GM18870 (cell line): ENCODE data around the gene PPFIBP2.
"Not testable (repeated sequence)": the region's sequence is repeated elsewhere in the genome, so short reads cannot be mapped to it uniquely, and the experiment has no call there.

ENCODE experiments used
- ATAC-seq: cut with Tn5 transposase; IDR thresholded peaks from one replicate; pipeline ENCODE4 v1.9.1; 2021; ENCODE audit warnings: moderate library complexity; ENCODE audit not compliant: unreplicated experiment

PPFIBP2 gene

DNA sequence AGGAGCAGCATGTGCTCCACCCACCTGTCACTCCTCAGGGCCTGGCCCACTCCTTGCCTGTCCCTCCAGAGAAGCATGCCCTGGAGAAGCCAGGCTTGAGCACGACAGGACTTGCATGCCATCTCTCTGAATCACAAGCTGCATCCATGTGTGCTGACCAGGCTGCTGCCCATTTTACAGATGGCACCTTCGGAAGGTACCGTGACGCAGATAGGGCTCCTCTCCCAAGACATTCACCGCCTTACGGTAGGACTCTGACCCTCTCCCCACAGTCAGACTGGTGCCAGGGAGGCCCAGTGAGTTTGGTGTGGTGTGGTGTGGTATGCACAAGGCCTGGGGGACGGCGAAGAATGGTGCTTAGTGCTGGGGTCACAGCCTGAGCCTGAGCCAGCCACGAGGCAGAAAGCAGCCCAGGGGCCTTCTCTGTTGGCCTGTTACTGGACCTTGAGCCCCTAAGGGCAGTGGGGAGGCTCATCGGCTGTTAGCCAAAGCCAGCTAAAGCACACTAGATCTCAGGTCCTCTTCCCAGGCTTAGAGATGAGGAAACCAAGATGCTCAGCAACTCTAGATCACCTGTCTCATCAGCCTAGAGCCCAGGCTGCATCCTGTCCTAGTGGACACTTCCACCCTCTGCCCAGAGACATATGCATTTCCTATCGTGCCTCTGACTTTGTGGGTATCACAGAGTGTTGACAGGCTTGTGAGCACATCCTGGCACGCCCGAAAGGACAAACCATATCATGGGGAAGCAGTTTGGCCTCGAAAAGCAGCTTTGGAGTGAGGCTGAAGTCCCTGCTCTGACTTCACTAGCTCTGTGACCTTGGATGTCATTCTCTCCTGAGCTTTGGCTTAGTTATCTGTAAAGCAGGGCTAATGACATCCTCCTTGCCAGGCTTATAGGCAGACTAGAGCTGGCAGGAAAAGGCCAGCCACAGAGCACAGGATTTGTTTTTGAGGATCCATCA is 141.7 kb downstream of the PPFIBP2 start:
- no peak for ATAC-seq

DNA sequence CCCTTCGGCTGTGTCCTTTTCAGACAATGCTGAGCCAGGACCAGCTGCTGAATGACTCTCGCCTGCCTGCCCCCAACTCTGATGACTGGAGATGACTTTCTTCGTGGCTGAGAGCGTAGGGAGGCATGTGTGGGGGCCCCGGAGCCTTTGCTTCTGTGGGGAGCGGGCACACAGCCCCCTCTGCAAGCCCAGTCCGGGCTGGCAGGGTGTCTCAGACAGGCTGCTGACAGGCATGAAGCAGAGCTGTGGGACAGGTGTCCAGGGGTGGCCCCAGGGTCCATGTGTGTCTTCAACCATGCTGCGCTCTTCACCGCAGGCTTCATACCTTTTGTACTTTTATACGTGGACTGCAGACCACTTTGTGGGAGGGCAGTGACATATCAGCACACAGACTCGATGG is 142.9 kb downstream of the PPFIBP2 start:
- ATAC-seq, result no peak

DNA sequence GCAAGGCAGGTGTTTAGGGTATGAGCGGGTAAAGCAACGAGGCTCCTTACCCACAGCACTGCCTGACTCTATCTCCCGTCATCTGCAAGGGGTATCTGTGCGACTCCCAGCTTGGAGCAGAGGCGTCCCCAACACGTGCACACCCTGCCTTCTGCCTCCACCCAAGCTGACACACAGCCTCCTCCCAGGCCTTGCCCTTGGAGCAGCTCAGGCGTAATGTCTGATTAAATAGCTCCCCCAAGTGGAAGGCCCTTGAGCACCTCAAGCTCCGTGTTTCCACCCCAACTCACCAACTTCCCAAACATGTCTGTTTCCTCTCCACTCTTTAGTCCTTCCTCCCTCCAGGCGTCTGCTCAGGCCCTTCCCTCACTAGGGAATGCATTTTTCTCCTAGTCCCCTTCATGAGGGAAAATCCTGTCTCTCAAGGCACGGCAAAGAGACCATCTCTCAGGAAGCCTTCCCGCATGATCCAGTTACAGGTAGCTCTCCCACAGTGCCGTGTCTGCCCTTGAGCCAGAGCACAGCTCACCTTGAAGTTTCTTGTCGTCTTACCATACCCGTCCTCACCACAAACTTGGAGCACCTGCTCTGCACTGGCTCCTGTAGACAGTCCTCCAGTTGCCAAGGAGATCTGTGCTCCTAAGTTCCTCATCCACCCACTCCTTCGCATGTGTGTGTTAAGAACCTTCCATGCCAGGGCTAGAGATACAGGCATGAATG is 143.7 kb downstream of the PPFIBP2 start:
- no peak for ATAC-seq

DNA sequence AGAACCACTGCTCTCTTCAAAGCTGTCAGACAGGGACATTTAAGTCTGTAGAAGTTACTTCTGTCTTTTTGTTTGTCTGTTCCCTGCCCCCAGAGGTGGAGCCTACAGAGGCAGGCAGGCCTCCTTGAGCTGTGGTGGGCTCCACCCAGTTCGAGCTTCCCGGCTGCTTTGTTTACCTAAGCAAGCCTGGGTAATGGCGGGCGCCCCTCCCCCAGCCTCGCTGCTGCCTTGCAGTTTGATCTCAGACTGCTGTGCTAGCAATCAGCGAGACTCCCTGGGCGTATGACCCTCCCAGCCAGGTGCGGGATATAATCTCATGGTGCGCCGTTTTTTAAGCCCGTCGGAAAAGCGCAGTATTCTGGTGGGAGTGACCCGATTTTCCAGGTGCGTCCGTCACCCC is 149.7 kb downstream of the PPFIBP2 start:
- ATAC-seq, result not testable (repeated sequence)

DNA sequence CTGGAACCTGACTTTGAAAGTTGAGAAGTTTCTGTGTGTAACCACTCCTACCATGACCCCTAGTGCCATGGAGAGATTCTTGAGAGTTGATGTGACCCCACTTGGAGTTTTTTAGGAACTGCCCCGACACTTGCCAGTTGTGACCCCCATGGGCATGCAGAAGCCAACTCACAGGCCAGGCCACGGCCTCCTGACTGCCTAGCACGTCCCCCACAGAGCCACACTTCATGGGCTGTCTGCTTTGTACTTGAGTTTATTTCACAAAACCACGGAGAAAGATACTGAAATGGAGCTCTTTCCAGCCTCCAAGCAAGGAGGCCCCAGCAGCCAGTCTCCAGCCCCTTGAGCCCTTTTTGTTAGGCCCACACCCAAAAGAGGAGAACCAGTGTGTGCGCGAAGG is 151.1 kb downstream of the PPFIBP2 start:
- no peak for ATAC-seq

DNA sequence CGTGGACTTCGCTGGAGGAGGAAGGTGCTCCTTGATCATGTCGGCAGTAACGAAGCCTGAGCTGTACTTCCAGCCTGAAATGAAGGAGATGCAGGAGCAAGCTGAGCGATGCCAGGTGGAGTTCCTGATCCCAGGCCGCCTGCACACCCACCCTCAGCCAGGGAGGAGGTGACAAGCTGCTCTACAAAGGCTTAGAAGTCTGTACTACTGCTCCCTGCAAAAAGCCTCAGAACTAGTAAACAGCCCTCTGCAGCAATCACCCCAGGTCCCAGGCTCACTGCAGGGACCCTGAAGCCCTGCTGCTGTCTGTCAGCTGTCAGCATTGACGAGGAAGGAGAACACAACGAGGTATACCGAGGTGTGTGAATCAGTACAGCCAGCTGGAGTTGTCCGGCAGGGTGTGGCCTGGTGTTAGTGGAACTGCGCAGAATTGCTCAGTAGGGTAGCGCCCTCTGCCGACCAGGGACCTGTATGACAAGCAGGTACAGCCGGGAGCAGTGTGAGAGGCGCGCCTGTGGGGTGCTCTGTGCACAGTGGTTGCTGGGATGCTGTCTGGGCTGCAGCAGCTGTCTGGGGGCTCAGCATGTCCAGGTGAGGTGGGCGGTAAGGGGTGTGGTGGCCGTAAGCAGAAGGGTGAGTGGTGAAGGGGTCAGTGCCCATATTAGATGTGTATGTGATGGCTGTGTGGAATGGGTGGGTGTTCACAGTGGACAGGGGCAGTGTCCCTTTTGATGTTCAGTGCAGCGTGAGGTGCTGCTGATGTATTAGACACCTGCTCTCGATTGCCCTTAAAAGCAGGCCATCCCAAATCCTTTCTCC is 151.9 kb downstream of the PPFIBP2 start:
- ATAC-seq, result peak; percentile 95

DNA sequence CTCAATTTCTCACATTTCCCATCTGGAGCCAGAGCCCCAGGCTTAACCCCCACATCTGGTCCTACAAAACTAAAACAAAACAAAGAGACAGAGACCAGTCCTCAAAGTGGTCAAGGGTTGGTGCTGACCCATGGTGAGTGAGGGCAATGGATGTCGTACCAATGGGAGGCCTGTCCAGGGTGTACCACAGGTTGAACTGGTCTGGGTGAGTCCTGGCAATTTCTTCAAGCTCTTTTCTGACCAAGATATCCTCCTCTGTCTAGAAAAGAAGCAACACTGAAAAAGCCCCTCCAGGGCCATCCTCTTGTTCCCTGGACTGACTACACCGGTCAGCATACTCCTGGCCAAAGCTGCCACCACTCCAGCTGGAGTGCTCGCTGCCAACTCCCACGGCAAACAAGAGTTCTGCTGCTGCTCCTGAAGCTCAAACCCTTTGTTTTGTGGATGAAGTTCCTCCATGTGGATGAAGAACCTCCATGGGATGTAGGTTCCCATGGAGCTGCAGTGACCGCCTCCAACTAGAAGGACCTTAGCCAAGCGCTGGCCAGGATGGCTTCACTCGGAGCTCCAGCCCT is 152.6 kb downstream of the PPFIBP2 start:
- ATAC-seq, result no peak

DNA sequence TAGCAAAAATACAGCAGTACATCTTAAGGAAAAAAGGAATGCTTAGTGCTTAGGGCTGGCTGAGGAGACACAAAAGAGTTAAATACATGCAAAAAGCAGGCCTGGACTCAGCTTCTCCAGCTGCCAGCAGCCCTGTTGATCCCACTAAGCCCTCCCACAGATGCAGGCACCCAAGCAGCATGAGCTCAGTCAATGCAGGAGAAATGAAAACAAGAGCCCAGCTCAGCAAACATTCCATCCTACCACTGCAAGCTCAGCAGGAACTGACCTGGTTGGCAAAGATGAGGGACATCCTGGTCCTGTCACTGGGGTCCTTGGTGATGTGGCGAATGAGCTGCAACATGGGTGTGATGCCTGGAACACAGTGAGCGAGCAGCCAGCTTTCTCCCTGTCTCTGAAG is 153.7 kb downstream of the PPFIBP2 start:
- ATAC-seq, result no peak

DNA sequence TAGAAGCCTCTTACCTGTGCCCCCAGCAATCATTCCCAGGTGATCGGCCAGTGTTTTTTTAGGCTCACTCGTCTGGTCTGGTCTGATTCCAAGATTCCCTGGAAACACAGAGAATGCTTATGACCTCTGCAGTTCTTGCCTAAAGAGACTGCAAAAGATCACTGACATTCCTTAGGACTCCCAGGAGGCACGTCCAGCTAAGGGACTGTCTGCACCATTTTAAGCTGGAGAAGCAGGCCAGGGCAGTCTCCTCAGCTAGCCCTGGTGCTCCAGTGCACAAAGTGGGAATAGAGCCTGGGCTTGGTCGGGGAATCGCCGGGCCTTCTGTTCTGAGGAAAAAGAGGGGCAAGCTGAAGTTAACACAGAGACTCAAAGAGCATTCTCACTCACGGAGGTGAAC is 154.7 kb downstream of the PPFIBP2 start:
- no peak for ATAC-seq

DNA sequence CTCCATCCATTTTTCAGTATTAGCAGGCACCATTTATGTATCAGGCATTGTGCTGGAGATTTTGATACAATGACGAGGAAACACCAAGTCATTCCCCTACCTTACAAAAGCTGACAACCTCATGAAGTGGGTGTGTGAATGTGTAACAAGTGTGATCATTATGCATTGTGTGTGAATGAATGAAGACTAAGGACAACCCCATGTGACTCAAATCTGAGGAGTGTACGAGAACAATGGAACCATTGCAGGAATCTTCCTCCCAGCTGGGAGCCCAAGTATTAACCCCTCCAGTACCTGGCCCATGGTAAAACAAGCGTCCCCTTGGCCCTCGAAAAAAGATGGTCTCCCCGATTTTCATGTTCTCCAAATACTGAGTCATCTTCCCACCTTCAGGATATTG is 155.1 kb downstream of the PPFIBP2 start:
- ATAC-seq, result no peak

DNA sequence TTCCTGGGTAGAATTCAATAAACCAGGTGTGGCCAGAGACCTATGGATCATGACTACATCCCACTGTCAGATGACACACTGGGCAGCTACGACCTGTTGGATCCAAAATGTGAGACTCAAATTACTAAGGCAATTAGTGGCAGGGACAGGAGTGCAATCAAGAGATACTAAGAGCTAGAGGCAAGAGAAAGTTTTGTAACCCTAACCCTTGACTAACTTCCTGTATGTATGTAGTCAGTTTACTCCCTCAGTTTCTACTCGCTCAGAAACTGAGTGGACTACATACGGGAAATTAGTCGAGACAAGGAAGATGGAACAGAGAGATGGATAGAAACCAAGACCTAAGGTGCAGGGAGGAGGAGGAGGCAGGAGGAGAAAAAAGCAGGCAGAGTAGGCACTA is 156.8 kb downstream of the PPFIBP2 start:
- ATAC-seq, result no peak

DNA sequence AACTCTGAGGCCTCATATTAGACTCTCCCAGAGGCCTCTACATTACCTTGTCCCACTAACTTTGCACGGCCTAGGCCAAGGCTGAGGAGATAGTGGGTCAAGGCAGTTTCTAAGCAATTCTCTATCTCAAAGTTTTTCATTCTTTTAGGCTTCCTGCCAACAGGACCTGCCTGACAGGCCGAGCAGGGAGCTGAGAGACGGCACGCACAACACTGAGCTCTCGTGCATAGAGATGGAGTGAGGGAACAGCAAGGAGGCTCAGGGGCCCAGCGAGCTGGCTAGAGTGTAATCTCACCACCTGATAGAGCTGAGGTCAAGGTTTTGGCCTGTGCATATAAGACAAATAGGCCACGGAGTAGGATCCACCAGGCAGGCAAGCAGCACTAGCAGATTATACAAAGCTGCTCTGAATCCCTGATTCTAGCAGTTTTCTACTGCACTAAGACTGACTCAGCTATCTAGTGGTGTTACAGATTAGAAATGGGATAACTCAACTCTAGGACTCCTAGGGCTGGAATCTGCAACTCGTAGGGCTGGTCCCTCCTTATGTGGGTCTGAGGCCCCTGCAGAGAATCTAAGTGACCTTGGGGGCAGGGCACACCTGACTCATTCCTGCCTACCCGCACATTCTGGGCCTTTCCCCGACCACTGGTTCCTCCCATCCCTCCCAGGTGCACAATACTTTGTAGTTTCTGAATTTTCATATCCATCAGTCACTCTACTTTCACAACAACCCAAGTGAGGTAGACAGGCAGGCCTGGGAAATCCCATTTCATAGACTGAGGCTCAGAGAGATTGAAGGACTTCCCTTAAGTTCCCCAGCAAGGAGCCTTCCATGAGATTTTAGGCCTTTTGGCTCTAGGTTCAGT is 157.8 kb downstream of the PPFIBP2 start:
- ATAC-seq, result peak; percentile 88

DNA sequence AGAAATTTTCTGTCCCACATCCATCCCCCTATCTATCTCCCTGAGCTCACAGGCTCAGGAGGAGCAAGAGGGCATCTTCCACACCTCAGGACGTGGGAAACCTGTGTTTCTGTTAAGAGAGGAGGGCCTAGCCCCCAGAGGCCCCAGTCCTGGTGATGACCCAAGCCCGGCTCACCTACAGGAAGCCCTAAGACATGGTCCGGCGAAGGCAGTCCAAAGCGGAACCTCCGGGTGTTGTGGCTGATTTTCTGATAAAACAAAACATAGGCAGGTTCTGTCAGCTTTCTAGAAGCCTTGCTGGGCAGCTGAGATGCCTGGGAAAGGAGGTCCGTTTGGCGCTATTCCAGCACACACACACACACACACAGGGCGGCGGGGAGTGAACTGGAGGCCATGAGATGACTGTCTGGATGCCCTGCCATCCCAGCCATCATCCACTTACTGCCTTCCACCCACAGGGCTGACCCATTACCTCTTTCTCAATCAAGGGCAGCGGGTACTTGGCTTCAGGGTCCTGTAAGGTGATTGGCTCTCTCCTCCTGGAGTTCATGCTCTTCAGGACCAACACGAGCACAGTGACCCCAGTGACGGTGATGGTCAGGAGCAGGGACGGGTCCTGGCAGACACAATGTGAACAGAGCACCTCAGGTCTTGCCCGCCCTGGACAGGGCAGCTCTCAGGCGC is 158.6 kb downstream of the PPFIBP2 start:
- ATAC-seq, result peak; percentile 10

DNA sequence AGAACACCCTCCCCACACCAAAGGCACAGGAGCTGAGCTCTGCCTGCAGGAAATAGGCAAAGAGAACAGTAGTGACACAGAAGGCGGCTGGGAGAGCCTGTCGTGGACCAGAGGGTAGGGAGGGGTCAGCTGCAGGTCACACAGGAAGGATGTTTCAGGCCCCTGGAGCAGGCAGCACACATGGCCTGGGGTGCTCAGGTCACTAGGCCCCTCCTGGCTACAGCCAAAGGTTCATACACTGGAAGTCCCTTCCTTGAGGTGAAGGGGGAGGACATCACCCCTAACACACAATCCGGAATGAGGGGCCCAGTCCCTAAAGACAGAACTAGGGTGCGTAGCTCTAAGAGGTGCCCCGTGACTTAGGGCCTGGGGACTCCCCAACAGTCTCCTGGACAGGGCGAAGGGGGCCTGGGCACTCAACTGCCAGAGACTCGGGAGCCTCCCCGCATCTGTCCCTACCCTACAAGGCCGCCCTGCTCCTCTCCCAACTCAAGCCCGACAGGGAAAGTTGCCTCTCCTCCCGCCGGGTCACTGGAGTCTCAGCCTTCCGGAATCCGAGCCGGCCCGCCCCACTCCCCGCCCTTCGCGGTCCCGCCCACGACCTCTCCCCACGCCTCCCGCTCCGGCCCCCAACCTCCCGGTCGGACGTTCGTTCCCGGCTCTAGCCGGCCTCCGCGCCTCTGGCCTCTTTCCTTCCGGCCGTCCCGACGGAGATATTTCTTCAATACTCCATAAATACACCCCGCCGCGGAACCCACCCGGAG is 159.3 kb downstream of the PPFIBP2 start, which contains the start of gene CYB5R2:
CYB5R2 (minus strand) TSS at position 541 of the 764 bp plus-strand sequence. CDS start 675 bp downstream, outside the sequence.
- no peak for ATAC-seq

DNA sequence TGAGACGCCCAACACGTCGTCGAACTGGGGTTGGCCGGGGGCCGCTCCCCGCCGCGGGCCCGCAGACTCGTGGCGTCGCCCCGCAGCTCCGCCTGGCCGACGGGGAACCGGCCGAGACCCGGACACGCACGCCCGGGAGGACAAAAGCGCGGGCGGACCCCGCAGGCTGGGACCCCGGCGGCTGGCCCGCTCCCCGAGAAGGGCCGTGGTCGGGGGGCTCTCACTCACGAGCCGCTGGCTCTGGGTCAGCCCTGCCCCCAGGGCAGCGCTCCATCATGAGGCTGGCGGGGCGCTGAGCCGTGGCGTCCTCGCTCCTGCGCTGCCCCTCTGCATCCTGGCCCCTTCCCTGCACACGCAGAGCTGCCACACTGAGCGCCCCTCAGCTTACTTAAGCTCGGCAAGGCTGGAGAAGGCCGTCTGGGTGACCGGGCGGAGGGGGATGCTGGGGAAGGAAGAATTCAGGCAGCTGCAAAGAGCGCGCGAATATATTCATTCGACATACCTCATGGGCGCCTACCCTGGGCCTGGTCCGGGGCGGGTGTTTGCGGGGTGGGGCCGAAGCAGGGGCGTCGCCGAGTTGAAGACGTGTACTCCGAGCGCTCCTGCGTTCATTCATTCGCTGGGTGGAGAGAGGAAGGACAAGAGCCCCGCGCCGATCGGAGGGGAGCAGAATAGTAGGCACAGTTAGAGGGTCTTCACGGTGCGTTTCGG is 160.1 kb downstream of the PPFIBP2 start:
- ATAC-seq, result no peak

DNA sequence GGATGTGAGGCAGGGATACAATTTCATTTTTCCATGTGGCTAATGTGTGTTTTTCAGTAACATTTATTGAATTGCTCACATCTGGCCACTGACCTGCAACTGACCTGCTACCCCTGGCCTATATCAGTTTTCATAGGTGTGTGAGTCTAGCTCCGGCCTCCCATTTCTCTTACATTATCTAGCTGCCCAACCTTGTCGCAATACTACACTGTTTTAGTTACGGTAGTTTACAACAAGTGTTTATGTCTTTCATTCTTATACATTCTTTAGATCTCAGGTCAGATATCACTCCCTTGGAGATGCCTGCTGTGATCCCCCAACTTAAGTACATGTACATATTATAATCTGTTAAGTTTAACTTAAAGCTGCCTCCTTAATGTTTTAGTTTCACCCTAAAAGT is 161.8 kb downstream of the PPFIBP2 start:
- ATAC-seq, result no peak

DNA sequence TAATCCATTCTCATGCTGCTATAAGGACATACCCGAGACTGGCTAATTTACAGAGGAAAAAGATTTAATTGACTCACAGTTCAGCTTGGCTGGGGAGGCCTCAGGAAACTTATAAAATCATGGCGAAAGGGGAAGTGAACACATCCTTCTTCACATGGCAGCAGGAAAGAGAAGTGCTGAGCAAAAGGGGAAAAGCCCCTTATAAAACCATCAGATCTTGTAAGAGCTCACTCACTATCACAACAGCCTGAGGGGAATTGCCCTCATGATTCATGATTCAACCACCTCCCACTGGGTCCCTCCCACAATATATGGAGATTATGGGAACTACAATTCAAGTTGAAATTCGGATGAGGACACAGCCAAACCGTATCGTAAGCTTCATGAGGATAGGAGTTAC is 163.3 kb downstream of the PPFIBP2 start:
- ATAC-seq, result no peak

DNA sequence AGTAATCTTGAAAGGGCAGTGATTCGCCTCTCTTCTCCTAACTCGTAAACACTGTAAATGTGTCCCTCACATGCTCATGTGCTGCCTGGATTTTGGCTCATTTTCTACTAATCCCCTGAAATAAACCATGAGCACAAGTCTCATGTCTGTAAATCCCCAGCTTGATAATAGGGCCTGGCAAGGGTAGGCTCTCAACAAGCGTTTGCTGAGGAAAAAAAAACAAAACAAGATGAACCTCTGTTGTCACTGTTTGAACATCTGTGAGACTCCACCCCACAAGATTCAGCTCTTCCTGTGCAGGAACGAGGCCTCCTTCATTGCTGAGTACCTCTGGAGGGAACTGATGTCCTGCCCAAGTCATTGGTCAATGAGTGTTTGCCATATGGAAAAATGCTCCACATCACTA is 164.0 kb downstream of the PPFIBP2 start:
- ATAC-seq, result no peak
